HCT116 (cell line): ENCODE data around the gene PPP6R3. TPM values are rescaled to one million over a fixed set of nuclear protein-coding genes. Genes with fewer than 3 reads are reported as not detected.

Source experiments
- ATAC-seq: fragments of 200-7000 bp; cut with Tn5 transposase; 2 replicates; pipeline ENCODE4 v1.9.1; 2020; ENCODE audit warnings: mild to moderate bottlenecking, moderate library complexity
- BruUV-seq: library from RNA; stranded (reverse); fragments of 400-500 nt; replicated peaks from 2 replicates; lab custom pipeline; 2021; lab: Mats Ljungman, UMichigan
- CTCF ChIA-PET: fragments of 300-600 bp; sonication (Branson Sonifier 250); formaldehyde crosslinking; loops from one replicate; lab custom pipeline; 2021; ENCODE audit warnings: antibody characterized with exemption; lab: Charles Lee
- POLR2A ChIA-PET: fragments of 300-600, 350-600 bp; sonication (Branson Sonifier 250); formaldehyde crosslinking; loops from one replicate; lab custom pipeline; 2021; ENCODE audit warnings: antibody characterized with exemption; lab: Charles Lee
- RAD21 ChIA-PET, 2 experiments: fragments of 300-600 bp; sonication (Branson Sonifier 250); formaldehyde crosslinking; loops; one replicate each; lab custom pipeline; 2023; ENCODE audit warnings: low total read pairs in 2 of 2; ENCODE audit not compliant: uncharacterized antibody in 2 of 2, unreplicated experiment in 2 of 2, low non-redundant PET in 1 of 2; lab: Charles Lee
- DNase-seq: peaks from one replicate; pipeline ENCODE4 v3.0.0-alpha.2; 2010; ENCODE audit warnings: low read depth, low spot score
- H2AFZ ChIP-seq: fragments of 200-600 bp; shearing (Covaris generic), sonication (generic); 2 replicates; pipeline ENCODE4 v1.6.1; 2017; ENCODE audit warnings: low read depth, mixed run types, mixed read lengths, antibody characterized with exemption, low read length; ENCODE audit not compliant: poor library complexity, severe bottlenecking
- H3K27ac ChIP-seq: 2 replicates; pipeline ENCODE4 v1.5.1; 2012; ENCODE audit warnings: low read depth, low read length
- H3K27me3 ChIP-seq: fragments of 200-600 bp; sonication (generic); 2 replicates; pipeline ENCODE4 v1.6.1; 2016; ENCODE audit warnings: mixed run types, low read length, mixed read lengths; ENCODE audit not compliant: insufficient read depth
- H3K36me3 ChIP-seq, 2 experiments: fragments of 200-500 bp in 1 of 2; fragments of 200-600 bp in 1 of 2; sonication (Bioruptor generic) in 1 of 2; sonication (generic) in 1 of 2; 2 replicates each; pipeline versions ENCODE4 v1.5.1 to v1.6.1; 2014 to 2016; ENCODE audit warnings: low read length in 2 of 2, inconsistent platforms in 1 of 2, mixed read lengths in 1 of 2, mixed run types in 1 of 2; ENCODE audit not compliant: insufficient read depth in 2 of 2, control insufficient read depth in 1 of 2
- H3K4me1 ChIP-seq, 2 experiments: fragments of 200-600 bp in 1 of 2; sonication (generic) in 1 of 2; 2 replicates each; pipeline versions ENCODE4 v1.5.1 to v1.6.1; 2012 to 2017; ENCODE audit warnings: low read length in 2 of 2, inconsistent platforms in 1 of 2, mild to moderate bottlenecking in 1 of 2, mixed read lengths in 1 of 2, mixed run types in 1 of 2, moderate library complexity in 1 of 2; ENCODE audit not compliant: insufficient read depth in 2 of 2, control insufficient read depth in 1 of 2
- H3K4me2 ChIP-seq: fragments of 200-600 bp; sonication (generic); 2 replicates; pipeline ENCODE4 v1.6.1; 2017; ENCODE audit warnings: mixed run types, low read length, mixed read lengths
- H3K4me3 ChIP-seq, 2 experiments: fragments of 200-600 bp in 1 of 2; sonication (generic) in 1 of 2; replicated peaks in 1 of 2; 2 replicates each; pipeline ENCODE4 v1.5.1; 2011 to 2016; ENCODE audit warnings: low read length in 2 of 2, control low read depth in 1 of 2, low read depth in 1 of 2, mild to moderate bottlenecking in 1 of 2, mixed read lengths in 1 of 2, mixed run types in 1 of 2
- H3K79me2 ChIP-seq: fragments of 200-600 bp; sonication (generic); 2 replicates; pipeline ENCODE4 v1.6.1; 2017; ENCODE audit warnings: mild to moderate bottlenecking, mixed run types, low read length, moderate library complexity, mixed read lengths; ENCODE audit not compliant: insufficient read depth
- H3K9ac ChIP-seq: fragments of 200-600 bp; sonication (generic); 2 replicates; pipeline ENCODE4 v1.6.1; 2016; ENCODE audit warnings: low read length, mixed read lengths
- H3K9me2 ChIP-seq: fragments of 200-600 bp; sonication (generic), shearing (Covaris generic); 2 replicates; pipeline ENCODE4 v1.6.1; 2017; ENCODE audit warnings: mixed run types, mild to moderate bottlenecking, moderate library complexity; ENCODE audit not compliant: insufficient read depth
- H3K9me3 ChIP-seq, 2 experiments: fragments of 200-500 bp in 1 of 2; fragments of 200-600 bp in 1 of 2; sonication (Bioruptor generic) in 1 of 2; sonication (generic) in 1 of 2; 2 replicates each; pipeline ENCODE4 v1.6.1; 2014 to 2017; ENCODE audit warnings: low read length in 2 of 2, mixed read lengths in 2 of 2, inconsistent platforms in 1 of 2, low read depth in 1 of 2, mild to moderate bottlenecking in 1 of 2, mixed run types in 1 of 2, moderate library complexity in 1 of 2; ENCODE audit not compliant: control insufficient read depth in 1 of 2, insufficient read depth in 1 of 2
- H4K20me1 ChIP-seq: fragments of 200-600 bp; sonication (generic), shearing (Covaris generic); 2 replicates; pipeline ENCODE4 v1.6.1; 2017; ENCODE audit warnings: mixed run types, mild to moderate bottlenecking, moderate library complexity; ENCODE audit not compliant: insufficient read depth
- CBX3 ChIP-seq: IDR thresholded peaks from 2 replicates; pipeline ENCODE4 v1.6.1; 2012; ENCODE audit warnings: low read depth
- CTCF ChIP-seq, 3 experiments: fragments of 200-600 bp in 1 of 3; sonication (generic) in 1 of 3; IDR thresholded peaks in 2 of 3; conservative IDR thresholded peaks in 1 of 3; 2 replicates each; pipeline ENCODE4 v1.5.1; 2012 to 2017; ENCODE audit warnings: low read depth in 2 of 3, low read length in 2 of 3, antibody characterized with exemption in 1 of 3, borderline replicate concordance in 1 of 3, control low read depth in 1 of 3, mild to moderate bottlenecking in 1 of 3, mixed read lengths in 1 of 3, mixed run types in 1 of 3, moderate library complexity in 1 of 3; ENCODE audit not compliant: insufficient read depth in 1 of 3
- ELF1 ChIP-seq: IDR thresholded peaks from 2 replicates; pipeline ENCODE4 v1.6.1; 2012; ENCODE audit warnings: low read depth, borderline replicate concordance
- EZH2 ChIP-seq: fragments of 200-600 bp; sonication (generic); IDR thresholded peaks from 2 replicates; pipeline ENCODE4 v1.6.1; 2017; ENCODE audit warnings: antibody characterized with exemption, mixed run types
- EZH2phosphoT487 ChIP-seq: fragments of 200-600 bp; IDR thresholded peaks from 2 replicates; pipeline ENCODE4 v1.6.1; 2018; ENCODE audit warnings: antibody characterized with exemption, borderline replicate concordance
- JUND ChIP-seq: IDR thresholded peaks from 2 replicates; pipeline ENCODE4 v1.6.1; 2012
- MAX ChIP-seq: IDR thresholded peaks from 2 replicates; pipeline ENCODE4 v1.6.1; 2012
- POLR2A ChIP-seq: IDR thresholded peaks from 2 replicates; pipeline ENCODE4 v1.7.0; 2011; ENCODE audit warnings: borderline replicate concordance; ENCODE audit not compliant: insufficient read depth, insufficient read length; ENCODE audit errors: extremely low read depth
- RAD21 ChIP-seq: IDR thresholded peaks from 2 replicates; pipeline ENCODE4 v1.6.1; 2012; ENCODE audit warnings: low read depth, mild to moderate bottlenecking
- REST ChIP-seq: IDR thresholded peaks from 2 replicates; pipeline ENCODE4 v1.6.1; 2012; ENCODE audit warnings: low read depth
- SIN3A ChIP-seq: IDR thresholded peaks from 2 replicates; pipeline ENCODE4 v1.6.1; 2012; ENCODE audit warnings: low read depth
- SP1 ChIP-seq: IDR thresholded peaks from 2 replicates; pipeline ENCODE4 v1.6.1; 2012; ENCODE audit warnings: low read depth
- ZFX ChIP-seq: fragments of 450-650 bp; IDR thresholded peaks from 2 replicates; pipeline ENCODE4 v1.6.1; 2017
- intact Hi-C: fragments of 100-400 bp; cut with micrococcal nuclease; formaldehyde crosslinking; loops from 2 replicates; pipeline ENCODE4 v1.10.0; 2022
- total RNA-seq: library from RNA; stranded (reverse); gene quantifications from one replicate; pipeline ENCODE4 v1.2.1, GENCODE V29; 2021; ENCODE audit not compliant: unreplicated experiment

PPP6R3 gene
- total RNA-seq, 1 experiment from 2014 or later: 113 TPM

GRCh38 chr11:68479390-68479789 lies 18.8 kb downstream of the PPP6R3 start:
- no peak overlapping the region for H2AFZ ChIP-seq
- peaks cover 30% of the 10 kb centered on the region for H4K20me1 ChIP-seq
- no TSS peak for BruUV-seq
- H3K27ac ChIP-seq: no peak overlapping the region
- DNase-seq (no peak), ATAC-seq (no peak)
- H3K36me3 ChIP-seq: peaks cover 0 to 5% of the 10 kb centered on the region in 2 experiments; a peak in 1 of 4 replicates
- no peak overlapping the region for H3K9ac ChIP-seq
- ChIA-PET CTCF (no interaction called here), RAD21 (no interaction called here), POLR2A (no interaction called here)
- TF ChIP-seq CTCF (IDR thresholded peaks at IDR 0.05 in 2 of 3, conservative IDR thresholded peaks at IDR 0.05 in 1 of 3; ENCODE audit: borderline replicate concordance in 1 of 3, insufficient read depth in 1 of 3, low read depth in 2 of 3, low read length in 2 of 3) (no peak), SIN3A (no peak), JUND (no peak), CBX3 (no peak), EZH2 (no peak)
- peaks cover 92% of the 10 kb centered on the region for H3K79me2 ChIP-seq
- H3K27me3 ChIP-seq: no peaks in the 10 kb centered on the region
- H3K4me2 ChIP-seq: no peak overlapping the region
- H3K4me3 ChIP-seq: no peak overlapping the region
- no peaks in the 10 kb centered on the region for H3K9me2 ChIP-seq
- H3K9me3 ChIP-seq: peaks cover 0 to 3% of the 10 kb centered on the region in 2 experiments; a peak in 1 of 4 replicates
- no peaks in the 10 kb centered on the region for H3K4me1 ChIP-seq
- intact Hi-C loops: no loop called here

GRCh38 chr11:68480193-68480592 lies 19.6 kb downstream of the PPP6R3 start:
- peaks cover 30% of the 10 kb centered on the region for H4K20me1 ChIP-seq
- H3K9ac ChIP-seq: no peak overlapping the region
- H3K79me2 ChIP-seq: peaks cover 93% of the 10 kb centered on the region
- no peak overlapping the region for H3K27ac ChIP-seq
- BruUV-seq: no TSS peak
- intact Hi-C loops: no loop called here
- no peak overlapping the region for H2AFZ ChIP-seq
- RAD21 ChIA-PET: no interaction called here
- no peak overlapping the region for H3K4me3 ChIP-seq
- POLR2A ChIA-PET: no interaction called here
- CTCF ChIA-PET: no interaction called here
- H3K4me1 ChIP-seq: no peaks in the 10 kb centered on the region
- H3K4me2 ChIP-seq: no peak overlapping the region
- H3K9me3 ChIP-seq: peaks cover 0 to 3% of the 10 kb centered on the region in 2 experiments; a peak in 1 of 4 replicates
- peaks cover 0 to 5% of the 10 kb centered on the region in 2 experiments; a peak in 1 of 4 replicates for H3K36me3 ChIP-seq
- DNase-seq (no peak), ATAC-seq (no peak)
- H3K27me3 ChIP-seq: no peaks in the 10 kb centered on the region
- H3K9me2 ChIP-seq: no peaks in the 10 kb centered on the region
- no peak for TF ChIP-seq REST
- no peak for TF ChIP-seq EZH2phosphoT487
- no peak for TF ChIP-seq ZFX
- no peak for TF ChIP-seq ELF1
- no peak for TF ChIP-seq MAX
- TF ChIP-seq CTCF (IDR thresholded peaks at IDR 0.05 in 2 of 3, conservative IDR thresholded peaks at IDR 0.05 in 1 of 3; ENCODE audit: borderline replicate concordance in 1 of 3, insufficient read depth in 1 of 3, low read depth in 2 of 3, low read length in 2 of 3): no peak
- no peak for TF ChIP-seq SP1
- no peak for TF ChIP-seq POLR2A
- no peak for TF ChIP-seq RAD21
- no peak for TF ChIP-seq JUND
- no peak for TF ChIP-seq SIN3A
